Endothelial cell of umbilical vein (primary cell): ENCODE measurements around the gene LAD1. TPM values are rescaled to one million over a fixed set of nuclear protein-coding genes. Genes with fewer than 3 reads are reported as not detected.

Experiments used
- BruUV-seq: library from RNA; stranded (reverse); fragments of 400-500 nt; replicated peaks from 2 replicates; lab custom pipeline; 2021; lab: Mats Ljungman, UMichigan
- CTCF ChIA-PET: fragments of 300-600, 350-600 bp; sonication (Branson Sonifier 250); formaldehyde crosslinking; loops from one replicate; lab custom pipeline; 2021; ENCODE audit warnings: antibody characterized with exemption, inconsistent platforms; lab: Charles Lee
- POLR2A ChIA-PET: fragments of 300-600, 350-600 bp; sonication (Branson Sonifier 250); formaldehyde crosslinking; loops from one replicate; lab custom pipeline; 2021; ENCODE audit warnings: antibody characterized with exemption, inconsistent platforms; lab: Charles Lee
- DNase-seq: peaks from one replicate; pipeline ENCODE4 v3.0.0-alpha.2; 2011; ENCODE audit warnings: low read depth, low spot score
- FAIRE-seq: peaks from 2 replicates; lab custom pipeline; 2011; peaks lifted over from hg19 to GRCh38; lab: Jason Lieb, UNC
- H2AFZ ChIP-seq: 2 replicates; pipeline ENCODE4 v1.6.0; 2012; ENCODE audit warnings: low read depth, low read length, control low read depth, inconsistent platforms
- H3K27ac ChIP-seq: 2 replicates; pipeline ENCODE4 v1.5.1; 2011; ENCODE audit warnings: low read depth, mild to moderate bottlenecking, control low read depth, low read length, moderate library complexity; ENCODE audit not compliant: insufficient read depth
- H3K27me3 ChIP-seq, 2 experiments: 2 replicates each; pipeline versions ENCODE4 v1.6.0 to v1.6.1; 2011; ENCODE audit warnings: low read length in 2 of 2, mixed read lengths in 1 of 2; ENCODE audit not compliant: control insufficient read depth in 2 of 2, insufficient read depth in 2 of 2
- H3K36me3 ChIP-seq, 2 experiments: 2 replicates in 1 of 2; 3 replicates in 1 of 2; pipeline ENCODE4 v1.5.1; 2011; ENCODE audit warnings: low read length in 2 of 2, mild to moderate bottlenecking in 1 of 2, moderate library complexity in 1 of 2; ENCODE audit not compliant: control insufficient read depth in 2 of 2, insufficient read depth in 2 of 2; ENCODE audit errors: extremely low read depth in 1 of 2
- H3K4me1 ChIP-seq: 3 replicates; pipeline ENCODE4 v1.5.1; 2011; ENCODE audit warnings: mild to moderate bottlenecking, low read length; ENCODE audit not compliant: control insufficient read depth, insufficient read depth; ENCODE audit errors: extremely low read depth
- H3K4me2 ChIP-seq: 2 replicates; pipeline ENCODE4 v1.6.1; 2011; ENCODE audit warnings: low read length, control low read depth, mixed read lengths; ENCODE audit not compliant: insufficient read depth
- H3K4me3 ChIP-seq, 3 experiments: fragments of 200-600 bp in 1 of 3; sonication (generic), shearing (Covaris generic) in 1 of 3; replicated peaks in 1 of 3; 2 replicates each; pipeline ENCODE4 v1.5.1; 2011 to 2016; ENCODE audit warnings: control low read depth in 3 of 3, low read length in 3 of 3, mild to moderate bottlenecking in 2 of 3, inconsistent platforms in 1 of 3, low read depth in 1 of 3, moderate library complexity in 1 of 3; ENCODE audit not compliant: insufficient read depth in 1 of 3
- H3K79me2 ChIP-seq: 2 replicates; pipeline ENCODE4 v1.6.0; 2012; ENCODE audit warnings: low read length, inconsistent platforms; ENCODE audit not compliant: control insufficient read depth, insufficient read depth
- H3K9ac ChIP-seq: replicated peaks from 2 replicates; pipeline ENCODE3; 2011; ENCODE audit warnings: low read length, control low read depth; ENCODE audit not compliant: insufficient read depth; ENCODE audit errors: extremely low read depth
- H3K9me1 ChIP-seq: replicated peaks from 3 replicates; pipeline ENCODE4 v1.6.0; 2011; ENCODE audit warnings: mild to moderate bottlenecking, low read length; ENCODE audit not compliant: control insufficient read depth, insufficient read depth; ENCODE audit errors: extremely low read depth
- H3K9me3 ChIP-seq: replicated peaks from 2 replicates; pipeline ENCODE4 v1.5.1; 2012; ENCODE audit warnings: low read length, inconsistent platforms; ENCODE audit not compliant: control insufficient read depth, insufficient read depth
- H4K20me1 ChIP-seq: replicated peaks from 2 replicates; pipeline ENCODE3; 2011; ENCODE audit warnings: mild to moderate bottlenecking, low read length; ENCODE audit not compliant: control insufficient read depth, insufficient read depth; ENCODE audit errors: extremely low read depth
- EZH2 ChIP-seq: IDR thresholded peaks from 2 replicates; pipeline ENCODE4 v1.6.1; 2012; ENCODE audit warnings: borderline replicate concordance, low read depth, mild to moderate bottlenecking, moderate library complexity, low read length, inconsistent platforms; ENCODE audit not compliant: severe bottlenecking
- FOS ChIP-seq: IDR thresholded peaks from 2 replicates; pipeline ENCODE4 v1.6.1; 2011; ENCODE audit warnings: mild to moderate bottlenecking, low read length, moderate library complexity, borderline replicate concordance; ENCODE audit not compliant: insufficient read depth
- GATA2 ChIP-seq: IDR thresholded peaks from 2 replicates; pipeline ENCODE4 v1.7.0; 2011; ENCODE audit warnings: low read depth, mild to moderate bottlenecking, moderate library complexity, mixed read lengths, low read length; ENCODE audit not compliant: insufficient read length, insufficient read depth
- JUN ChIP-seq: IDR thresholded peaks from 2 replicates; pipeline ENCODE4 v1.6.1; 2011; ENCODE audit warnings: borderline replicate concordance, low read depth; ENCODE audit not compliant: insufficient read length, insufficient read depth
- MAX ChIP-seq: IDR thresholded peaks from 2 replicates; pipeline ENCODE4 v1.6.1; 2011; ENCODE audit not compliant: insufficient read depth, insufficient read length
- MYC ChIP-seq: IDR thresholded peaks from one replicate; pipeline ENCODE4 v1.6.1; 2011; ENCODE audit warnings: mild to moderate bottlenecking, low read depth, low read length
- POLR2A ChIP-seq: IDR thresholded peaks from 2 replicates; pipeline ENCODE4 v1.6.1; 2012; ENCODE audit warnings: low read depth, mild to moderate bottlenecking, control low read depth, low read length
- POLR2AphosphoS5 ChIP-seq: IDR thresholded peaks from 2 replicates; pipeline ENCODE4 v1.6.1; 2012; ENCODE audit warnings: low read depth, mild to moderate bottlenecking, control low read depth, low read length, moderate library complexity; ENCODE audit not compliant: insufficient read depth
- dilution Hi-C: fragments of 300-500 bp; cut with MboI; formaldehyde crosslinking; loops from one replicate; pipeline ENCODE4 v1.15.0; 2019; ENCODE audit warnings: low sequenced_read_pairs; ENCODE audit not compliant: extremely low pct_ligation_motif_present
- intact Hi-C: fragments of 100-400 bp; cut with micrococcal nuclease; formaldehyde crosslinking; loops from one replicate; pipeline ENCODE4 v1.10.0; 2022
- polyA plus RNA-seq, 4 experiments: library from polyadenylated mRNA; depleted of rRNA in 3 of 4; stranded (reverse) in 3 of 4; unstranded in 1 of 4; fragments of >200 nt; gene quantifications; 2 replicates each; pipeline versions ENCODE4 v1.2.1 to v1.2.3, GENCODE V29; 2011 to 2012; ENCODE audit warnings: missing spikeins in 1 of 4
- total RNA-seq: library from RNA; stranded (reverse); gene quantifications from 2 replicates; pipeline ENCODE4 v1.2.3, GENCODE V29; 2021

LAD1 gene
- total and polyA plus RNA-seq, 2 donors (not counting 3 experiments of a cell fraction or from before 2014, with no cell fraction given), result not detected

- Histone ChIP-seq H3K36me3 (no peaks in the 10 kb centered on the region), H3K4me1 (no peaks in the 10 kb centered on the region), H3K4me2 (no peak overlapping the region), H2AFZ (no peak overlapping the region), H3K9ac (no peak overlapping the region), H4K20me1 (no peaks in the 10 kb centered on the region), H3K9me3 (no peaks in the 10 kb centered on the region), H3K79me2 (no peaks in the 10 kb centered on the region), H3K27me3 (peaks cover 51 to 57% of the 10 kb centered on the region in 2 experiments), H3K9me1 (no peaks in the 10 kb centered on the region), H3K4me3 (no peak overlapping the region), H3K27ac (no peak overlapping the region)
- FAIRE-seq (no peak), DNase-seq (no peak)
- dilution Hi-C loops, result no loop called here
- POLR2A ChIA-PET, result no interaction called here
- no TSS peak for BruUV-seq
- intact Hi-C loops, result no loop called here
- CTCF ChIA-PET, result interaction anchor here (2.1 kb wide), 1 partner anchor 34 kb away, joined by 8 read pairs; no protein-coding TSS in a partner anchor
- TF ChIP-seq GATA2 (no peak), FOS (no peak), EZH2 (no peak), POLR2AphosphoS5 (no peak), MYC (no peak), MAX (no peak), JUN (no peak)
Observed at GRCh38 chr1:201400852-201401230, 1.7 kb upstream of the LAD1 start.

- dilution Hi-C loops, result no loop called here
- BruUV-seq, result no TSS peak
Observed at GRCh38 chr1:201400212-201400851, 1.2 kb upstream of the LAD1 start.

More at GRCh38 chr1:201400212-201400851, 1.2 kb upstream of the LAD1 start:
- Histone ChIP-seq H3K4me2 (no peak overlapping the region), H3K9me3 (no peaks in the 10 kb centered on the region), H3K4me1 (no peaks in the 10 kb centered on the region), H3K9me1 (no peaks in the 10 kb centered on the region), H2AFZ (no peak overlapping the region), H3K4me3 (no peak overlapping the region), H3K9ac (no peak overlapping the region), H3K36me3 (no peaks in the 10 kb centered on the region), H3K27me3 (peaks cover 51 to 57% of the 10 kb centered on the region in 2 experiments), H3K79me2 (no peaks in the 10 kb centered on the region), H3K27ac (no peak overlapping the region), H4K20me1 (no peaks in the 10 kb centered on the region)
- TF ChIP-seq EZH2, result no peak
- TF ChIP-seq POLR2A, result no peak
- FAIRE-seq (no peak), DNase-seq (no peak)
- POLR2A ChIA-PET, result no interaction called here
- intact Hi-C loops, result no loop called here
- CTCF ChIA-PET, result interaction anchor here (0.7 to 2.1 kb wide), 2 partner anchors 11 to 35 kb away, joined by 3 to 8 read pairs; no protein-coding TSS in a partner anchor
